ENCODE data around the gene KLRF1.
A peak's percentile ranks its signal among the peaks of the same experiment; 100 is the strongest.

The KLRF1 gene

DNA sequence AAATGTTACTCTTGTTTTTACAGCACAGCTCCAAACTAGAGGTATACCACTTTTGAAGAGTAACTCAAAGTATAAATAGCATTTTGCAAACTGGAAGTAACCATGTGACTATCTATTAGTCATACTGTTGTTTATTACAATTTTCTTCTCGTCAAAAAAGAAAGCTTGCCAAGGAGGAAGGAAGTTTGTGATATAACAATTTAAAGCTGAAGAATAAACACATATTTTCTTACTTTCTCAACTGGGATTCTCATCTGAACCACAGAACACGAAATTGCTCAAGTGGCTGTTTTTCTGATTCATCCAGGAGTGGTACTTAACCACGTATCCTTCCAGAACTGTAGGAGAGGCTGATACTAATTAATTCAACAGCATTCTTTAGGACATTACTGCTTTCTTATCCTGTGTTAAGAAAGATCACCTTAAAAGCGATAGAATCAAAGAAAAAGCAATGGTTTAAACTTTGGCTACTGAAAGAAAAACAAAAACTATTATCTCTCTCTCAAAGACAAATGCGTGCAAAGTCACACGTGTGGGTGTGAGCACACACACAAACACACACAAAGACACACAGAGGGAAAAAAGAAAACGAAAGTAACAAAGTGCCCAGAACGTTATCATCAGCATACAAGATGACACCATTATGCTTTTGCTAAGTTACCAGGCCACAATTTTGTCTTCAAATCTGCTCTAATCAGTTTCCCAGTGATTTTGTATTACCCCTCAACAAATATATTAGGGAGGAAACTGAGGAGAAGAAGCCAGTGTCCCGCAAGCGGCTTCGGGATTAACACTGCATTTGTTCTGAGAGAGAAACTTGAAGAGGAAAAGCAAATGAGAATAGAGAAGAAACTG is 42.3 kb downstream of the KLRF1 start, which contains the start of gene CLEC2B:
Gene CLEC2B, minus strand, starts transcription at position 48 of the 855 bp plus-strand sequence.
- H2AK5ac ChIP-seq (ENCODE audit: low read depth, low read length), result no peak within 1 kb of the TSS
- peak within 1 kb of the TSS in 1 of 2 donors; percentile 14 for H3K4me3 ChIP-seq (ENCODE audit: low read length in 2 of 2)
- WGBS, 2 donors (ENCODE audit: extremely low coverage in 2 of 2, insufficient read length in 2 of 2, insufficient replicate concordance in 1 of 2), result no CpG with 5 or more reads among the region's 11 CpGs
- H3K9ac ChIP-seq (ENCODE audit: low read depth, low read length, poor library complexity), result no peak within 1 kb of the TSS
- H3K4me2 ChIP-seq (ENCODE audit: insufficient read depth, low read length, poor library complexity, severe bottlenecking), result no peak within 1 kb of the TSS
- no peak within 1 kb of the TSS for H2BK12ac ChIP-seq (ENCODE audit: low read length)
- H3K27ac ChIP-seq (replicated peaks; ENCODE audit: low read length), result no peak within 1 kb of the TSS
- no peak within 1 kb of the TSS for H3K23ac ChIP-seq (ENCODE audit: low read depth, low read length, poor library complexity)
- H2BK5ac ChIP-seq (ENCODE audit: low read length), result no peak within 1 kb of the TSS
- no peak within 1 kb of the TSS for H2BK15ac ChIP-seq (ENCODE audit: low read length)
- H3K18ac ChIP-seq (ENCODE audit: low read length), result no peak within 1 kb of the TSS
- no peaks in the 10 kb centered on the region for H3K36me3 ChIP-seq (replicated peaks in 1 of 2; ENCODE audit: control insufficient read depth in 2 of 2, insufficient read depth in 2 of 2, low read length in 2 of 2)
- H3K27me3 ChIP-seq (ENCODE audit: control insufficient read depth in 3 of 3, insufficient read depth in 3 of 3, low read depth in 1 of 3, low read length in 3 of 3), result no peaks in the 10 kb centered on the region
- DNase-seq (ENCODE audit: low spot score), result no peak
- no peak within 1 kb of the TSS for H2BK120ac ChIP-seq (ENCODE audit: low read depth, low read length)
- H3K4ac ChIP-seq (ENCODE audit: low read length), result no peak within 1 kb of the TSS
- peak within 1 kb of the TSS; percentile 53 for H2AFZ ChIP-seq (ENCODE audit: low read length)
- peaks cover 0 to 3% of the 10 kb centered on the region in 2 donors for H3K4me1 ChIP-seq (ENCODE audit: control insufficient read depth in 2 of 2, insufficient read depth in 1 of 2, low read depth in 1 of 2, low read length in 2 of 2)
- H4K91ac ChIP-seq (ENCODE audit: low read depth, low read length, poor library complexity), result no peak within 1 kb of the TSS
- H3K9me3 ChIP-seq (replicated peaks in 1 of 2; ENCODE audit: control insufficient read depth in 2 of 2, insufficient read depth in 1 of 2, low read depth in 1 of 2, low read length in 2 of 2), result no peaks in the 10 kb centered on the region
- no peak within 1 kb of the TSS for H3K14ac ChIP-seq (ENCODE audit: low read length)
- H3K79me1 ChIP-seq (ENCODE audit: low read depth, low read length), result no peaks in the 10 kb centered on the region
- H4K8ac ChIP-seq (ENCODE audit: low read depth, low read length), result no peak within 1 kb of the TSS

DNA sequence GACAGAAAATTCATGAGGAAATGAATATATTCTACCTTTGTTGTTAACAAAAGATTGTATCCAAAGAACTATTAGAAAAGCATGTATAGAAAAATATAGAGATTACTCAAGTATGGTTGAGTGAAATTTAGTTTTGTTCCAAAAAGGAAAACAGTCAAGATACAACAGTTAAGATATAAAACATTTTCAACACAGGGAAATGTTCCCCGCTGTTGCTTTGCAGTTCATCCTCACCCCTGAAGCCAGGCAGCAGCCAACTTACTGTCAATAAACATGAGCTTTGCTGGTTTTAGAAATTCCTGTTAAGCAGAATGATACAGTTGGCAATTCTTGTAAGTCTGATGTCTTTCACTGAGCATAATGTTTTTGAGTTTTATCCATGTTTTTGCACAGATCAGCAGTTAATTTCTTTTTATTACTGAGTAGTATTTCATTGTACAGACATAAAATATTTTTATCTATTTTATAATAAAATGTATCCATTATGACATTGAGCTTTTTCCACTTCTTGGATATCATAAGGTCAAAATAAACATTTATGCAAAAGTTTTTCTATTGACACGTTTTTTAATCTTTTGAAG is 43.1 kb downstream of the KLRF1 start:
- Histone ChIP-seq H3K4ac (ENCODE audit: low read length) (no peak overlapping the region), H3K27ac (replicated peaks; ENCODE audit: low read length) (no peak overlapping the region), H3K14ac (ENCODE audit: low read length) (no peak overlapping the region), H3K4me3 (ENCODE audit: low read length in 2 of 2) (no peak overlapping the region), H3K79me1 (ENCODE audit: low read depth, low read length) (no peaks in the 10 kb centered on the region), H3K9ac (ENCODE audit: low read depth, low read length, poor library complexity) (no peak overlapping the region), H4K91ac (ENCODE audit: low read depth, low read length, poor library complexity) (no peak overlapping the region), H2BK5ac (ENCODE audit: low read length) (no peak overlapping the region), H2AFZ (ENCODE audit: low read length) (no peak overlapping the region), H3K9me3 (replicated peaks in 1 of 2; ENCODE audit: control insufficient read depth in 2 of 2, insufficient read depth in 1 of 2, low read depth in 1 of 2, low read length in 2 of 2) (no peaks in the 10 kb centered on the region), H3K4me2 (ENCODE audit: insufficient read depth, low read length, poor library complexity, severe bottlenecking) (no peak overlapping the region), H3K18ac (ENCODE audit: low read length) (no peak overlapping the region), H2BK12ac (ENCODE audit: low read length) (no peak overlapping the region), H3K36me3 (replicated peaks in 1 of 2; ENCODE audit: control insufficient read depth in 2 of 2, insufficient read depth in 2 of 2, low read length in 2 of 2) (no peaks in the 10 kb centered on the region), H3K4me1 (ENCODE audit: control insufficient read depth in 2 of 2, insufficient read depth in 1 of 2, low read depth in 1 of 2, low read length in 2 of 2) (peaks cover 0 to 3% of the 10 kb centered on the region in 2 donors), H2AK5ac (ENCODE audit: low read depth, low read length) (no peak overlapping the region), H2BK120ac (ENCODE audit: low read depth, low read length) (no peak overlapping the region), H3K27me3 (ENCODE audit: control insufficient read depth in 3 of 3, insufficient read depth in 3 of 3, low read depth in 1 of 3, low read length in 3 of 3) (no peaks in the 10 kb centered on the region), H4K8ac (ENCODE audit: low read depth, low read length) (no peak overlapping the region), H3K23ac (ENCODE audit: low read depth, low read length, poor library complexity) (no peak overlapping the region), H2BK15ac (ENCODE audit: low read length) (no peak overlapping the region)
- no CpG with 5 or more reads among the region's 2 CpGs for WGBS, 2 donors (ENCODE audit: extremely low coverage in 2 of 2, insufficient read length in 2 of 2, insufficient replicate concordance in 1 of 2)
- no peak for DNase-seq (ENCODE audit: low spot score)

DNA sequence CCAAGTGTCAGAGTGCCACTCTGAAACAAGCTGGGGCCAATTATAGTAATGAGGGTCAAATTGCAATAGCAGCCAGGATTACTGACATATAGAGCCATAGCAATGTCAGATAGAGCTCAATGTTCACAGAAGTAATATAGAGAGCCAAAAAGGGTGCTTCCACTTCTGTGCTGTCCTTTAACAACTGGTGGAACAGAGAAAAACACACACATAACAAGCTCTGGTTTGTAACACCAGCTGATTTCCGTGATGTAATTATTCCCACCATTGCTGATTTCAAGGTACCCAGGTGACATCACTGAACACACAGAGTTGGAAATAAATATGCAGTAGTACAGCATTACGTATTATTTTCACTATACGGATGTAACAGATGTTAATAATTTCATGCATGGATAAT is 44.9 kb downstream of the KLRF1 start:
- peaks cover 0 to 3% of the 10 kb centered on the region in 2 donors for H3K4me1 ChIP-seq (ENCODE audit: control insufficient read depth in 2 of 2, insufficient read depth in 1 of 2, low read depth in 1 of 2, low read length in 2 of 2)
- no peak overlapping the region for H3K27ac ChIP-seq (replicated peaks; ENCODE audit: low read length)
- H3K9me3 ChIP-seq (replicated peaks in 1 of 2; ENCODE audit: control insufficient read depth in 2 of 2, insufficient read depth in 1 of 2, low read depth in 1 of 2, low read length in 2 of 2), result no peaks in the 10 kb centered on the region
- H3K14ac ChIP-seq (ENCODE audit: low read length), result no peak overlapping the region
- no peaks in the 10 kb centered on the region for H3K27me3 ChIP-seq (ENCODE audit: control insufficient read depth in 3 of 3, insufficient read depth in 3 of 3, low read depth in 1 of 3, low read length in 3 of 3)
- no peak overlapping the region for H3K4me2 ChIP-seq (ENCODE audit: insufficient read depth, low read length, poor library complexity, severe bottlenecking)
- H2BK120ac ChIP-seq (ENCODE audit: low read depth, low read length), result no peak overlapping the region
- H3K18ac ChIP-seq (ENCODE audit: low read length), result no peak overlapping the region
- H3K23ac ChIP-seq (ENCODE audit: low read depth, low read length, poor library complexity), result no peak overlapping the region
- no peak overlapping the region for H3K4ac ChIP-seq (ENCODE audit: low read length)
- H3K36me3 ChIP-seq (replicated peaks in 1 of 2; ENCODE audit: control insufficient read depth in 2 of 2, insufficient read depth in 2 of 2, low read length in 2 of 2), result no peaks in the 10 kb centered on the region
- no peak overlapping the region for H2BK15ac ChIP-seq (ENCODE audit: low read length)
- no peak overlapping the region for H4K91ac ChIP-seq (ENCODE audit: low read depth, low read length, poor library complexity)
- DNase-seq (ENCODE audit: low spot score), result no peak
- no peaks in the 10 kb centered on the region for H3K79me1 ChIP-seq (ENCODE audit: low read depth, low read length)
- H2AFZ ChIP-seq (ENCODE audit: low read length), result no peak overlapping the region
- H2AK5ac ChIP-seq (ENCODE audit: low read depth, low read length), result no peak overlapping the region
- H3K4me3 ChIP-seq (ENCODE audit: low read length in 2 of 2), result no peak overlapping the region
- no peak overlapping the region for H4K8ac ChIP-seq (ENCODE audit: low read depth, low read length)
- H2BK5ac ChIP-seq (ENCODE audit: low read length), result no peak overlapping the region
- no CpG with 5 or more reads among the region's 3 CpGs for WGBS, 2 donors (ENCODE audit: extremely low coverage in 2 of 2, insufficient read length in 2 of 2, insufficient replicate concordance in 1 of 2)
- H3K9ac ChIP-seq (ENCODE audit: low read depth, low read length, poor library complexity), result no peak overlapping the region
- H2BK12ac ChIP-seq (ENCODE audit: low read length), result no peak overlapping the region

DNA sequence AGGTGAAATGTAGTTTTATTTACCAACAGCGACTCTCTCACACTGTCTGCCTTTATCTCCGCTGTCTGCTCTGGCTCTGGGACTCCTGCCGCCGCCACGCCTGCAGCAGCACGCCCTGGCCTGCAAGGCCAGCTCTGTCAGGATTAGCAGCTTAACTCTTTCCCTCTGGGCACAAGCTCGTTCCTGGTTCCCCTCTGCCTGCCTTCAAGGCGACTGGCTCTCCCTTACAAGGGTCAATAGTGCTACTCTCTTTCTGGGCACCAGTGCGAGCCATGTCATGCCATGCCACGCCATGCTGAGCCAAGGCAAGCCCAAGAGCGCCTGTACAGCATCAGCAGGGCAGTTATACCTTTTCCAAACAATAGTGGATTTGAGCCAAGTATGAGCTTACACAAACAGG is 45.5 kb downstream of the KLRF1 start:
- H2BK12ac ChIP-seq (ENCODE audit: low read length), result no peak overlapping the region
- no peak overlapping the region for H2AFZ ChIP-seq (ENCODE audit: low read length)
- H4K91ac ChIP-seq (ENCODE audit: low read depth, low read length, poor library complexity), result no peak overlapping the region
- no peak overlapping the region for H3K23ac ChIP-seq (ENCODE audit: low read depth, low read length, poor library complexity)
- H3K36me3 ChIP-seq (replicated peaks in 1 of 2; ENCODE audit: control insufficient read depth in 2 of 2, insufficient read depth in 2 of 2, low read length in 2 of 2), result no peaks in the 10 kb centered on the region
- peaks cover 0 to 3% of the 10 kb centered on the region in 2 donors for H3K4me1 ChIP-seq (ENCODE audit: control insufficient read depth in 2 of 2, insufficient read depth in 1 of 2, low read depth in 1 of 2, low read length in 2 of 2)
- no peaks in the 10 kb centered on the region for H3K79me1 ChIP-seq (ENCODE audit: low read depth, low read length)
- no peak overlapping the region for H2BK15ac ChIP-seq (ENCODE audit: low read length)
- H3K4ac ChIP-seq (ENCODE audit: low read length), result no peak overlapping the region
- no peak overlapping the region for H3K18ac ChIP-seq (ENCODE audit: low read length)
- DNase-seq (ENCODE audit: low spot score), result no peak
- no peak overlapping the region for H3K14ac ChIP-seq (ENCODE audit: low read length)
- H3K9ac ChIP-seq (ENCODE audit: low read depth, low read length, poor library complexity), result no peak overlapping the region
- no peak overlapping the region for H2BK5ac ChIP-seq (ENCODE audit: low read length)
- no peak overlapping the region for H4K8ac ChIP-seq (ENCODE audit: low read depth, low read length)
- H2BK120ac ChIP-seq (ENCODE audit: low read depth, low read length), result no peak overlapping the region
- H3K9me3 ChIP-seq (replicated peaks in 1 of 2; ENCODE audit: control insufficient read depth in 2 of 2, insufficient read depth in 1 of 2, low read depth in 1 of 2, low read length in 2 of 2), result no peaks in the 10 kb centered on the region
- no peak overlapping the region for H2AK5ac ChIP-seq (ENCODE audit: low read depth, low read length)
- H3K27me3 ChIP-seq (ENCODE audit: control insufficient read depth in 3 of 3, insufficient read depth in 3 of 3, low read depth in 1 of 3, low read length in 3 of 3), result no peaks in the 10 kb centered on the region
- H3K4me3 ChIP-seq (ENCODE audit: low read length in 2 of 2), result no peak overlapping the region
- no CpG with 5 or more reads among the region's 11 CpGs for WGBS, 2 donors (ENCODE audit: extremely low coverage in 2 of 2, insufficient read length in 2 of 2, insufficient replicate concordance in 1 of 2)
- no peak overlapping the region for H3K27ac ChIP-seq (replicated peaks; ENCODE audit: low read length)
- H3K4me2 ChIP-seq (ENCODE audit: insufficient read depth, low read length, poor library complexity, severe bottlenecking), result no peak overlapping the region
